Smooth muscle cell (in vitro differentiated cells): ENCODE data around the gene FMN1. TPM values are rescaled to one million over a fixed set of nuclear protein-coding genes. Genes with fewer than 3 reads are reported as not detected.

Experiments used
- DNase-seq: peaks from one replicate; lab custom pipeline; 2025; ENCODE audit not compliant: unreplicated experiment; lab: John Stamatoyannopoulos, UW
- H2AFZ ChIP-seq: fragments of 200-600 bp; sonication (generic); 2 replicates; pipeline ENCODE4 v1.6.0; 2016; ENCODE audit warnings: antibody characterized with exemption, low read depth, mild to moderate bottlenecking
- H3F3A ChIP-seq: fragments of 200-600 bp; sonication (generic); 2 replicates; pipeline ENCODE4 v1.6.0; 2017; ENCODE audit warnings: antibody characterized with exemption, low read depth
- H3K27ac ChIP-seq: fragments of 200-600 bp; sonication (generic); 2 replicates; pipeline ENCODE4 v1.5.1; 2016; ENCODE audit warnings: low read depth, mild to moderate bottlenecking
- H3K27me3 ChIP-seq: fragments of 200-600 bp; sonication (generic); 2 replicates; pipeline ENCODE4 v1.6.1; 2016; ENCODE audit warnings: low read depth, mild to moderate bottlenecking
- H3K36me3 ChIP-seq: fragments of 200-600 bp; sonication (generic); 2 replicates; pipeline ENCODE4 v1.5.1; 2016; ENCODE audit warnings: low read depth
- H3K4me1 ChIP-seq: fragments of 200-600 bp; sonication (generic); 2 replicates; pipeline ENCODE4 v1.5.1; 2016; ENCODE audit warnings: low read depth
- H3K4me2 ChIP-seq: fragments of 200-600 bp; sonication (generic); 2 replicates; pipeline ENCODE4 v1.6.0; 2016; ENCODE audit warnings: mild to moderate bottlenecking
- H3K4me3 ChIP-seq: fragments of 200-600 bp; sonication (generic); 2 replicates; pipeline ENCODE4 v1.5.1; 2016; ENCODE audit warnings: mild to moderate bottlenecking
- H3K79me2 ChIP-seq: fragments of 200-600 bp; sonication (generic); 2 replicates; pipeline ENCODE4 v1.6.0; 2016; ENCODE audit warnings: low read depth, mild to moderate bottlenecking
- H3K9ac ChIP-seq: fragments of 200-600 bp; sonication (generic); 2 replicates; pipeline ENCODE4 v1.6.0; 2016; ENCODE audit warnings: low read depth
- H3K9me3 ChIP-seq: fragments of 200-600 bp; sonication (generic); replicated peaks from 2 replicates; pipeline ENCODE4 v1.5.1; 2016; ENCODE audit warnings: low read depth
- H4K20me1 ChIP-seq: fragments of 200-600 bp; sonication (generic); 2 replicates; pipeline ENCODE4 v1.6.0; 2016; ENCODE audit warnings: low read depth
- WGBS: methylation state at CpG from one replicate; pipeline ENCODE4 v1.1.7; 2016; ENCODE audit warnings: low lambda C conversion rate; 5-methylcytosine and 5-hydroxymethylcytosine counted together
- polyA plus RNA-seq: library from polyadenylated mRNA; unstranded; fragments of >200 nt; fragmentation: Nextera tagmentation; extraction: Ambion mirVana; gene quantifications from 2 replicates; pipeline ENCODE4 v1.2.1, GENCODE V29; 2016
- total RNA-seq: library from RNA; depleted of rRNA; stranded (reverse); fragments of >200 nt; gene quantifications from 2 replicates; pipeline ENCODE4 v1.2.3, GENCODE V29; 2014
- TF ChIP-seq, protein P1 (sequence below): fragments of 200-600 bp; sonication (generic); IDR thresholded peaks from 2 replicates; pipeline ENCODE4 v1.5.1; 2017; ENCODE audit warnings: borderline replicate concordance, mild to moderate bottlenecking, antibody characterized with exemption; ENCODE audit not compliant: insufficient read depth, poor library complexity, severe bottlenecking

FMN1 gene
- total and polyA plus RNA-seq, 2 experiments from 2014 or later = 0.08 to 4.0 TPM

GRCh38 chr15:32909431-32909830 is 285.1 kb downstream of the FMN1 start:
- no peak overlapping the region for H2AFZ ChIP-seq
- H3K9me3 ChIP-seq = no peaks in the 10 kb centered on the region
- no peaks in the 10 kb centered on the region for H3K36me3 ChIP-seq
- H3K4me3 ChIP-seq = no peak overlapping the region
- H3K9ac ChIP-seq = no peak overlapping the region
- no peaks in the 10 kb centered on the region for H4K20me1 ChIP-seq
- no peaks in the 10 kb centered on the region for H3K79me2 ChIP-seq
- peaks cover 21% of the 10 kb centered on the region for H3K4me1 ChIP-seq
- TF ChIP-seq, protein P1, sequence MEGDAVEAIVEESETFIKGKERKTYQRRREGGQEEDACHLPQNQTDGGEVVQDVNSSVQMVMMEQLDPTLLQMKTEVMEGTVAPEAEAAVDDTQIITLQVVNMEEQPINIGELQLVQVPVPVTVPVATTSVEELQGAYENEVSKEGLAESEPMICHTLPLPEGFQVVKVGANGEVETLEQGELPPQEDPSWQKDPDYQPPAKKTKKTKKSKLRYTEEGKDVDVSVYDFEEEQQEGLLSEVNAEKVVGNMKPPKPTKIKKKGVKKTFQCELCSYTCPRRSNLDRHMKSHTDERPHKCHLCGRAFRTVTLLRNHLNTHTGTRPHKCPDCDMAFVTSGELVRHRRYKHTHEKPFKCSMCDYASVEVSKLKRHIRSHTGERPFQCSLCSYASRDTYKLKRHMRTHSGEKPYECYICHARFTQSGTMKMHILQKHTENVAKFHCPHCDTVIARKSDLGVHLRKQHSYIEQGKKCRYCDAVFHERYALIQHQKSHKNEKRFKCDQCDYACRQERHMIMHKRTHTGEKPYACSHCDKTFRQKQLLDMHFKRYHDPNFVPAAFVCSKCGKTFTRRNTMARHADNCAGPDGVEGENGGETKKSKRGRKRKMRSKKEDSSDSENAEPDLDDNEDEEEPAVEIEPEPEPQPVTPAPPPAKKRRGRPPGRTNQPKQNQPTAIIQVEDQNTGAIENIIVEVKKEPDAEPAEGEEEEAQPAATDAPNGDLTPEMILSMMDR = no peak
- H3K27ac ChIP-seq = peak overlapping the region; percentile 27
- DNase-seq = no peak
- H3K27me3 ChIP-seq = no peaks in the 10 kb centered on the region
- peak overlapping the region; percentile 8 for H3K4me2 ChIP-seq
- 74% methylated on average over 2 of the region's 2 CpGs for WGBS
- no peaks in the 10 kb centered on the region for H3F3A ChIP-seq

DNA sequence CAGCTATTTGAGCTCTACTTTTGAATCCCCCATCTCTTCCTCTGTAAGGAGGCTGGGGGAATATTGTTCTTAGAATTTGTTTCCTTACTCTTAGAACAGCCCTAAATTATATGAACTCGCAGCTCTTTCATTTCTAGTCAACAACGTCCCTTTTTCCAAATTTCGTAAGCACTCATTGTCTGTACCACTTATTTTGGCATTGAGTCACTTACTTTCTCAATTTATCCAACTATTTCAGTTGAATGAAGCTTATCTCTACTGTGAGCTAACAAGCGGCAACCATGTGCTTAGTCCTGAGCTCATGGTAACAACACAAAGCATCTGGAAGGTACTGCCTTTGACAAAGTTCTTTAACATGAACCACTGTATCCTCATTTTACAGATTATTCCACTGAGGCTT is 285.6 kb downstream of the FMN1 start:
- TF ChIP-seq, protein P1 = no peak
- no peak overlapping the region for H3K9ac ChIP-seq
- 81% methylated on average over 4 of the region's 4 CpGs for WGBS

GRCh38 chr15:32908135-32908801 is 286.2 kb downstream of the FMN1 start:
- H3K27me3 ChIP-seq = no peaks in the 10 kb centered on the region
- H3K4me2 ChIP-seq = no peak overlapping the region
- no peak overlapping the region for H3K9ac ChIP-seq
- H3K9me3 ChIP-seq = no peaks in the 10 kb centered on the region
- TF ChIP-seq, protein P1 = no peak
- no peaks in the 10 kb centered on the region for H3K79me2 ChIP-seq
- no peaks in the 10 kb centered on the region for H4K20me1 ChIP-seq
- no peak overlapping the region for H2AFZ ChIP-seq
- no peaks in the 10 kb centered on the region for H3F3A ChIP-seq
- peaks cover 21% of the 10 kb centered on the region for H3K4me1 ChIP-seq
- no peak overlapping the region for H3K27ac ChIP-seq
- WGBS = 66% methylated on average over 5 of the region's 5 CpGs
- no peaks in the 10 kb centered on the region for H3K36me3 ChIP-seq
- H3K4me3 ChIP-seq = no peak overlapping the region
- DNase-seq = no peak

More for the DNA sequence above, 285.6 kb downstream of the FMN1 start:
- Histone ChIP-seq H4K20me1 (no peaks in the 10 kb centered on the region), H3K4me2 (peak overlapping the region; percentile 8), H3K36me3 (no peaks in the 10 kb centered on the region), H3K4me1 (peaks cover 21% of the 10 kb centered on the region), H3K4me3 (no peak overlapping the region), H3K27me3 (no peaks in the 10 kb centered on the region), H2AFZ (no peak overlapping the region), H3K79me2 (no peaks in the 10 kb centered on the region), H3K9me3 (no peaks in the 10 kb centered on the region), H3K27ac (peak overlapping the region; percentile 27), H3F3A (no peaks in the 10 kb centered on the region)
- DNase-seq = no peak

DNA sequence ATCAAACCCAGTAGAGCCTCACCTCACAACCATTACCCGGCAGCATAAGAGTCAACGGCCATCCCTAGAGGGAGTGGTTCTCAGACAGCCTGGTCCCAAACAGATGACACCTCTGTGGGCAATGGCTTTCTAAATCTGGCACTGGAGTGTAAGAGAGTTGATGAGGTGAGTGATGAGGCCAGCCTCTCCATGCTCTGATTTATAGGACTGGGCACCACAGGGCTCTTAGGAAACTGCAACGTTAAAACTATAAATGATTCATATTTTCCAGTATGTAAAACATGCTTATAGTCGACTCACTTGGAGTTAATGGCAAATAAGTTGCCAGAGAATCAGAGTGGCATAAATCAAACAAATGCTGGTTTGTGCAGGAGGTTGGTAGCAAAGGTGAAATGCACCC is 289.0 kb downstream of the FMN1 start:
- Histone ChIP-seq H3K4me2 (no peak overlapping the region), H3K79me2 (no peaks in the 10 kb centered on the region), H3K27ac (no peak overlapping the region), H3K9ac (no peak overlapping the region), H3F3A (no peaks in the 10 kb centered on the region), H3K27me3 (no peaks in the 10 kb centered on the region), H3K36me3 (no peaks in the 10 kb centered on the region), H3K4me3 (no peak overlapping the region), H2AFZ (no peak overlapping the region), H3K4me1 (peaks cover 12% of the 10 kb centered on the region), H3K9me3 (no peaks in the 10 kb centered on the region), H4K20me1 (no peaks in the 10 kb centered on the region)
- WGBS = 78% methylated on average over 4 of the region's 4 CpGs
- TF ChIP-seq, protein P1 = no peak
- no peak for DNase-seq
